GM12878 (cell line): ENCODE data around the gene SRL. TPM values are rescaled to one million over a fixed set of nuclear protein-coding genes. Genes with fewer than 3 reads are reported as not detected.

ENCODE experiments used
- ATAC-seq: fragments of 200-7000 bp; cut with Tn5 transposase; 3 replicates; pipeline ENCODE4 v1.9.1; 2020; ENCODE audit warnings: mild to moderate bottlenecking, moderate library complexity
- Bru-seq: library from RNA; stranded (reverse); fragments of 400-500 nt; gene quantifications from one replicate; lab custom pipeline; 2021; lab: Mats Ljungman, UMichigan
- BruChase-seq, 2 experiments: library from RNA; stranded (reverse); fragments of 400-500 nt; gene quantifications; one replicate each; lab custom pipeline; 2021; lab: Mats Ljungman, UMichigan
- BruUV-seq: library from RNA; stranded (reverse); fragments of 400-500 nt; replicated peaks from 2 replicates; lab custom pipeline; 2021; lab: Mats Ljungman, UMichigan
- CTCF ChIA-PET: fragments of 300-600 bp; sonication (Branson Sonifier 250); formaldehyde crosslinking; extraction: SDS; loops from one replicate; lab custom pipeline; 2021; ENCODE audit warnings: inconsistent platforms; lab: Yijun Ruan, JAX
- POLR2A ChIA-PET: fragments of 350-600 bp; formaldehyde crosslinking; extraction: SDS; loops from one replicate; lab custom pipeline; 2021; ENCODE audit warnings: inconsistent platforms; lab: Charles Lee
- RAD21 ChIA-PET: fragments of 300-600 bp; sonication (Branson Sonifier 250); formaldehyde crosslinking; loops from one replicate; lab custom pipeline; 2023; ENCODE audit warnings: antibody characterized with exemption; ENCODE audit not compliant: unreplicated experiment; lab: Charles Lee
- SMC1A ChIA-PET: fragments of 300-600 bp; sonication (Branson Sonifier 250); formaldehyde crosslinking; loops from one replicate; lab custom pipeline; 2023; ENCODE audit not compliant: unreplicated experiment, uncharacterized antibody; lab: Charles Lee
- DNase-seq: peaks from one replicate; pipeline ENCODE4 v3.0.0-alpha.2; 2011; ENCODE audit warnings: low read depth, low spot score
- FAIRE-seq: peaks from 3 replicates; lab custom pipeline; 2011; peaks lifted over from hg19 to GRCh38; lab: Jason Lieb, UNC
- H2AFZ ChIP-seq: 2 replicates; pipeline ENCODE4 v1.6.0; 2011; ENCODE audit warnings: low read depth, low read length, control low read depth; ENCODE audit not compliant: control insufficient read depth
- H3K27ac ChIP-seq: 2 replicates; pipeline ENCODE4 v1.5.1; 2011; ENCODE audit warnings: control low read depth; ENCODE audit not compliant: control insufficient read depth, insufficient read depth
- H3K27me3 ChIP-seq, 2 experiments: replicated peaks in 1 of 2; 2 replicates each; pipeline versions ENCODE4 v1.6.0 to v1.6.1; 2011; ENCODE audit warnings: low read length in 1 of 2; ENCODE audit not compliant: control insufficient read depth in 2 of 2, insufficient read depth in 2 of 2
- H3K36me3 ChIP-seq, 2 experiments: 2 replicates each; pipeline ENCODE4 v1.5.1; 2011; ENCODE audit warnings: low read length in 1 of 2; ENCODE audit not compliant: control insufficient read depth in 2 of 2, insufficient read depth in 2 of 2
- H3K4me1 ChIP-seq: 2 replicates; pipeline ENCODE4 v1.6.1; 2011; ENCODE audit warnings: mild to moderate bottlenecking, low read length, moderate library complexity, mixed read lengths; ENCODE audit not compliant: control insufficient read depth, insufficient read depth
- H3K4me2 ChIP-seq: 2 replicates; pipeline ENCODE4 v1.6.0; 2011; ENCODE audit warnings: control low read depth; ENCODE audit not compliant: control insufficient read depth, insufficient read depth
- H3K4me3 ChIP-seq: fragments of 200-600 bp; sonication (generic); 2 replicates; pipeline ENCODE4 v1.5.1; 2016
- H3K79me2 ChIP-seq: 2 replicates; pipeline ENCODE4 v1.6.0; 2011; ENCODE audit warnings: low read length; ENCODE audit not compliant: control insufficient read depth, insufficient read depth
- H3K9ac ChIP-seq: 2 replicates; pipeline ENCODE4 v1.8.0; 2011; ENCODE audit warnings: low read length, control low read depth, mixed read lengths; ENCODE audit not compliant: control insufficient read depth, insufficient read depth
- H3K9me3 ChIP-seq: replicated peaks from 3 replicates; pipeline ENCODE4 v1.5.1; 2011; ENCODE audit warnings: mild to moderate bottlenecking, low read length; ENCODE audit not compliant: control insufficient read depth, insufficient read depth
- H4K20me1 ChIP-seq: 2 replicates; pipeline ENCODE4 v1.6.0; 2011; ENCODE audit not compliant: control insufficient read depth, insufficient read depth
- BMI1 ChIP-seq: fragments of 450-650 bp; IDR thresholded peaks from 2 replicates; pipeline ENCODE4 v1.6.1; 2016; ENCODE audit warnings: mild to moderate bottlenecking, moderate library complexity, borderline replicate concordance
- HSF1 ChIP-seq: fragments of 150-350 bp; IDR thresholded peaks from 2 replicates; pipeline ENCODE4 v1.6.1; 2014; ENCODE audit warnings: mild to moderate bottlenecking, low read depth, low read length
- IKZF1 ChIP-seq: fragments of 450-650 bp; conservative IDR thresholded peaks from 2 replicates; pipeline ENCODE4 v1.6.1; 2017; ENCODE audit warnings: antibody characterized with exemption, mild to moderate bottlenecking
- LARP7 ChIP-seq: fragments of 450-650 bp; IDR thresholded peaks from 2 replicates; pipeline ENCODE4 v1.6.1; 2017; ENCODE audit warnings: mild to moderate bottlenecking
- MTA2 ChIP-seq: fragments of 450-650 bp; IDR thresholded peaks from 2 replicates; pipeline ENCODE4 v1.6.1; 2016; ENCODE audit warnings: low read depth, mild to moderate bottlenecking, moderate library complexity
- PAX8 ChIP-seq: fragments of 450-650 bp; IDR thresholded peaks from 2 replicates; pipeline ENCODE4 v1.6.1; 2017; ENCODE audit warnings: mild to moderate bottlenecking, moderate library complexity
- POLR2AphosphoS5 ChIP-seq: IDR thresholded peaks from 2 replicates; pipeline ENCODE4 v1.6.1; 2011; ENCODE audit warnings: mild to moderate bottlenecking, low read length, inconsistent platforms
- RELB ChIP-seq: fragments of 450-650 bp; IDR thresholded peaks from 2 replicates; pipeline ENCODE4 v1.6.1; 2017; ENCODE audit warnings: low read depth, mild to moderate bottlenecking, moderate library complexity
- SIX5 ChIP-seq: IDR thresholded peaks from 2 replicates; pipeline ENCODE4 v1.6.1; 2011; ENCODE audit warnings: mild to moderate bottlenecking, low read depth, low read length, moderate library complexity; ENCODE audit not compliant: severe bottlenecking
- SUZ12 ChIP-seq: fragments of 200-600 bp; sonication (generic); IDR thresholded peaks from one replicate; pipeline ENCODE4 v1.6.1; 2018; ENCODE audit warnings: antibody characterized with exemption, mild to moderate bottlenecking; ENCODE audit not compliant: unreplicated experiment
- TARDBP ChIP-seq: IDR thresholded peaks from 2 replicates; pipeline ENCODE4 v1.6.1; 2016; ENCODE audit warnings: borderline replicate concordance
- USF2 ChIP-seq: IDR thresholded peaks from 2 replicates; pipeline ENCODE4 v1.6.1; 2011; ENCODE audit warnings: low read depth, low read length, improper control_type of control experiment, borderline replicate concordance
- YBX1 ChIP-seq: fragments of 450-650 bp; IDR thresholded peaks from 2 replicates; pipeline ENCODE4 v1.6.1; 2016; ENCODE audit warnings: antibody characterized with exemption
- ZBTB40 ChIP-seq: fragments of 450-650 bp; IDR thresholded peaks from 2 replicates; pipeline ENCODE4 v1.6.1; 2016; ENCODE audit warnings: mild to moderate bottlenecking, moderate library complexity, borderline replicate concordance
- WGBS: methylation state at CpG from one replicate; pipeline ENCODE4 v1.1.6; 2016; ENCODE audit warnings: low lambda C conversion rate; ENCODE audit not compliant: insufficient replicate concordance, insufficient coverage; ENCODE audit errors: missing lambda C conversion rate; 5-methylcytosine and 5-hydroxymethylcytosine counted together
- in situ Hi-C: fragments of 300-500 bp; cut with MboI; formaldehyde crosslinking; loops from 9 replicates; pipeline ENCODE4 v1.14.3; 2018; ENCODE audit warnings: mixed read lengths
- intact Hi-C: fragments of 100-400 bp; cut with micrococcal nuclease; formaldehyde crosslinking; loops from one replicate; pipeline ENCODE4 v1.14.2; 2022; ENCODE audit not compliant: unreplicated experiment
- long read RNA-seq, 2 experiments: library from polyadenylated mRNA; unstranded; transcript quantifications; one replicate each; pipeline ENCODE4 v2.0.0, GENCODE V29; 2019 to 2020
- polyA minus RNA-seq, 3 experiments: library from RNA; depleted of rRNA, polyadenylated mRNA; stranded (reverse); fragments of >200 nt; gene quantifications; 2 replicates each; pipeline ENCODE4 v1.2.3, GENCODE V29; 2011
- polyA plus RNA-seq, 11 experiments: library from polyadenylated mRNA; depleted of rRNA in 4 of 11; unstranded in 6 of 11; stranded (reverse) in 5 of 11; fragments of >200 nt; fragmentation: Nextera tagmentation in 4 of 11; fragmentation: Illumina TruSeq in 1 of 11; extraction: Ambion mirVana in 4 of 11; extraction: Trizol in 1 of 11; gene quantifications; 1 replicate in 1 of 11; 2 replicates in 10 of 11; pipeline versions ENCODE4 v1.2.1 to v1.2.3, GENCODE V29; 2011 to 2016; ENCODE audit warnings: inconsistent platforms in 2 of 11, missing spikeins in 2 of 11, low read depth in 1 of 11
- total RNA-seq, 4 experiments: library from RNA; depleted of rRNA in 3 of 4; stranded (reverse); fragments of >200 nt in 3 of 4; fragmentation: Illumina TruSeq in 1 of 4; extraction: Trizol in 1 of 4; gene quantifications; 2 replicates each; pipeline versions ENCODE4 v1.2.1 to v1.2.3, GENCODE V29; 2013 to 2021

Gene SRL
- not detected in 2 replicates for total RNA-seq (2013; cell fraction: nucleolus; rRNA removed)
- not detected in 2 replicates for total RNA-seq (2014; rRNA removed)
- total RNA-seq (2014; rRNA removed; fragmentation: Illumina TruSeq; extraction: Trizol): not detected in 2 replicates
- not detected in 2 replicates for total RNA-seq (2021)
- 0.05 TPM for polyA plus RNA-seq (2011; ENCODE audit: low read depth)
- not detected in 2 replicates for polyA plus RNA-seq (2011; rRNA removed)
- not detected in 2 replicates for polyA plus RNA-seq (2011; cell fraction: cytosol; rRNA removed)
- not detected in 2 replicates for polyA plus RNA-seq (2011; cell fraction: nucleus; rRNA removed)
- polyA plus RNA-seq (2012): not detected in 2 replicates
- not detected in 2 replicates for polyA plus RNA-seq (2014; fragmentation: Illumina TruSeq; extraction: Trizol)
- polyA plus RNA-seq (2014; fragmentation: Nextera tagmentation; extraction: Ambion mirVana): not detected
- not detected in 2 replicates for polyA plus RNA-seq (2014; rRNA removed)
- polyA plus RNA-seq (2016; fragmentation: Nextera tagmentation; extraction: Ambion mirVana): not detected
- polyA minus RNA-seq (2011; rRNA and poly(A)+ RNA removed): not detected in 2 replicates
- not detected in 2 replicates for polyA minus RNA-seq (2011; cell fraction: cytosol; rRNA and poly(A)+ RNA removed)
- polyA minus RNA-seq (2011; cell fraction: nucleus; rRNA and poly(A)+ RNA removed): not detected in 2 replicates
- percentile 5 among the genes with signal in this experiment for Bru-seq, nascent RNA
- percentile 12 among the genes with signal in this experiment for BruChase-seq, experiment 1, labeled RNA remaining after a 6-hour chase
- percentile 12 among the genes with signal in this experiment for BruChase-seq, experiment 2, labeled RNA remaining after a 2-hour chase
- long read RNA-seq, experiment 1: 0 reads
- long read RNA-seq, experiment 2: 0 reads

- Histone ChIP-seq H3K4me2 (no peak within 1 kb of the TSS), H3K9ac (no peak within 1 kb of the TSS), H2AFZ (no peak within 1 kb of the TSS), H3K79me2 (no peaks in the 10 kb centered on the region), H3K9me3 (no peaks in the 10 kb centered on the region), H3K4me3 (no peak within 1 kb of the TSS), H3K27ac (no peak within 1 kb of the TSS), H3K27me3 (no peaks in the 10 kb centered on the region; a peak in 1 of 4 replicates), H3K4me1 (no peaks in the 10 kb centered on the region), H4K20me1 (no peaks in the 10 kb centered on the region), H3K36me3 (no peaks in the 10 kb centered on the region)
- WGBS: 41% methylated on average over 8 of the region's 12 CpGs
- in situ Hi-C loops (no loop called here), intact Hi-C loops (no loop called here)
- no peak for DNase-seq
- CTCF ChIA-PET: interaction anchor here (1.0 kb wide), 1 partner anchor 12 kb away, joined by 3 read pairs; no protein-coding TSS in a partner anchor
- POLR2A ChIA-PET: no interaction called here
- no peak for FAIRE-seq
- SMC1A ChIA-PET: interaction anchor here (0.8 kb wide), 1 partner anchor 12 kb away, joined by 4 read pairs; no protein-coding TSS in a partner anchor
- RAD21 ChIA-PET: no interaction called here
- no peak for ATAC-seq
- BruUV-seq: no TSS peak
- TF ChIP-seq BMI1 (no peak), IKZF1 (no peak), SIX5 (no peak), SUZ12 (no peak), TARDBP (no peak), PAX8 (no peak), RELB (no peak), POLR2AphosphoS5 (no peak), ZBTB40 (no peak), USF2 (no peak), LARP7 (no peak), MTA2 (no peak), YBX1 (no peak), HSF1 (no peak)
Measured at GRCh38 chr16:4241928-4242283, at the start of gene SRL. SRL (minus strand) TSS chr16:4242080; CDS start chr16:4242067, 13 bp downstream.
